ENCODE measurements around the gene PTPRM.
"Not testable (repeated sequence)": the region's sequence is repeated elsewhere in the genome, so short reads cannot be mapped to it uniquely, and the experiment has no call there.

PTPRM gene

GRCh38 chr18:8050616-8051329 lies 483.7 kb downstream of the PTPRM start:
- no peak for DNase-seq (ENCODE audit: low read depth)

GRCh38 chr18:8051453-8051852 lies 484.3 kb downstream of the PTPRM start:
- DNase-seq (ENCODE audit: low read depth): no peak

GRCh38 chr18:8052237-8052701 lies 485.2 kb downstream of the PTPRM start:
- DNase-seq (ENCODE audit: low read depth): no peak

- no peak for DNase-seq (ENCODE audit: low read depth)
These were observed 489.6 kb downstream of the PTPRM start for GRCh38 chr18:8056723-8057122.

GRCh38 chr18:8063152-8063551 lies 496.0 kb downstream of the PTPRM start:
- DNase-seq (ENCODE audit: low read depth): not testable (repeated sequence)

GRCh38 chr18:8063733-8064132 lies 496.6 kb downstream of the PTPRM start:
- DNase-seq (ENCODE audit: low read depth): no peak

GRCh38 chr18:8065284-8065683 lies 498.2 kb downstream of the PTPRM start:
- no peak for DNase-seq (ENCODE audit: low read depth)

- no peak for DNase-seq (ENCODE audit: low read depth)
These were observed 498.7 kb downstream of the PTPRM start for GRCh38 chr18:8065773-8066172.

GRCh38 chr18:8069708-8070107 lies 502.6 kb downstream of the PTPRM start:
- DNase-seq (ENCODE audit: low read depth): no peak

GRCh38 chr18:8073167-8073566 lies 506.1 kb downstream of the PTPRM start:
- no peak for DNase-seq (ENCODE audit: low read depth)

- no peak for DNase-seq (ENCODE audit: low read depth)
These were observed 513.0 kb downstream of the PTPRM start for GRCh38 chr18:8080092-8080491.

- no peak for DNase-seq (ENCODE audit: low read depth)
These were observed 514.2 kb downstream of the PTPRM start for GRCh38 chr18:8081267-8081666.

GRCh38 chr18:8081872-8082553 lies 514.9 kb downstream of the PTPRM start:
- DNase-seq (ENCODE audit: low read depth): no peak

- no peak for DNase-seq (ENCODE audit: low read depth)
These were observed 517.0 kb downstream of the PTPRM start for GRCh38 chr18:8084160-8084559.

- no peak for DNase-seq (ENCODE audit: low read depth)
These were observed 521.5 kb downstream of the PTPRM start for GRCh38 chr18:8088626-8089025.

- no peak for DNase-seq (ENCODE audit: low read depth)
These were observed 523.9 kb downstream of the PTPRM start for GRCh38 chr18:8091035-8091434.

GRCh38 chr18:8095947-8096570 lies 528.9 kb downstream of the PTPRM start:
- DNase-seq (ENCODE audit: low read depth): no peak

- no peak for DNase-seq (ENCODE audit: low read depth)
These were observed 530.3 kb downstream of the PTPRM start for GRCh38 chr18:8097399-8097798.

- no peak for DNase-seq (ENCODE audit: low read depth)
These were observed 530.8 kb downstream of the PTPRM start for GRCh38 chr18:8097927-8098326.

- no peak for DNase-seq (ENCODE audit: low read depth)
These were observed 539.5 kb downstream of the PTPRM start for GRCh38 chr18:8106603-8107002.

GRCh38 chr18:8107426-8107825 lies 540.3 kb downstream of the PTPRM start:
- DNase-seq (ENCODE audit: low read depth): no peak

- no peak for DNase-seq (ENCODE audit: low read depth)
These were observed 547.4 kb downstream of the PTPRM start for GRCh38 chr18:8114480-8114879.

GRCh38 chr18:8116341-8117005 lies 549.4 kb downstream of the PTPRM start:
- DNase-seq (ENCODE audit: low read depth): no peak
